ENCODE data around the gene ZNF175. TPM values are rescaled to one million over a fixed set of nuclear protein-coding genes. Genes with fewer than 3 reads are reported as not detected.

ZNF175 gene
- total and polyA plus RNA-seq, 10 of the 15 experiments (the other 5 are each of a cell fraction or from before 2014, with no cell fraction given), result 1.5 to 12.0 (median 4.1) TPM

DNA sequence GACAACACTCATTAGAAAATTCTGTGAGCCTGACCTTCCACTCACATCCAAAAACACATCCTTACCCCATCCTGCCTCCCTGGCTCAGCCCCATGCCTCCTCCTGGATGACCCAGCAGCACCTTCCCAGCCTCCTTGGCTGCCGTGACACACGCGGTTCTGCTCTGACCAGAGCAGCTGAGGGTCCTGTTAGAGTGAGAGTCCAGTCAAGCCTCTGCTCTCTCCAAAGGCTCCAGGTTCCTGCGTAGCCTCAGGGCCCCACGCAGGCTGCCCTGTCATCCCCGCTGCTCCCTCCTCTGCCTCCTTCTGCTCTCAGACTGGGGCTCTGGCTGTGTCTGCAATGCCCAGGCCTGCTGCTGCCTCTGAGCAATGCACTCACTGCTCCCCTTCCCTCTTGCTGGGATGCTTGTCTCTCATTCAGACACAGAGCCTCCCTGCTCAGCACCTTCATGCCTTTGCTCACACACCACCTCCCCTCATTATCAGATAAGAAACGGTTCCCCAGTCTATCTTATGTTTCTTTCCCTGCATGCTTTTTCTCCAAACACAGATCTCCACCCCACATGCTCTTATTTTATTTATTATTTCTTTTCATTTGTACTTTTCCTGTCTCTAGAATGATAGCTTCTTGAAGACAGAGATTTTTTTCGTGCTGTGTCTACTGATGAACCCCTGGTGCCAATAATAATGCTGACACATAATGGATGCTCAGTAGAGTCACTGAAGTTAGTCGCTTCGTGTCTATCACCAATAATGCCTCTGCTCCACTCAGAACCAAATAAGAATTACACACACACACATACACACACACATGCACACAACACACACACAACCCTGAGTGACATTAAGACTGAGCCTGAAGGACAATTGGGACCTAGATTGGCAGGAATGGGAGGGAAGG is 29.4 kb upstream of the ZNF175 start:
- in situ Hi-C loops (cut with MboI), result no loop called here
- ChIA-PET CTCF (interaction anchor here (1.7 kb wide), 1 partner anchor 115 kb away, joined by 3 read pairs; no protein-coding TSS in a partner anchor), SMC1A (ENCODE audit: uncharacterized antibody, unreplicated experiment) (interaction anchor here (1.1 kb wide), 1 partner anchor 115 kb away, joined by 4 read pairs; no protein-coding TSS in a partner anchor), POLR2A (no interaction called here), RAD21 (ENCODE audit: unreplicated experiment) (no interaction called here)
- FAIRE-seq (no peak), DNase-seq (ENCODE audit: low read depth, low spot score) (no peak), ATAC-seq (no peak)
- Histone ChIP-seq H3K9me3 (replicated peaks; ENCODE audit: control insufficient read depth, insufficient read depth, low read length) (no peaks in the 10 kb centered on the region), H3K9ac (ENCODE audit: control insufficient read depth, insufficient read depth, low read length) (no peak overlapping the region), H3K4me3 (no peak overlapping the region), H3K79me2 (ENCODE audit: control insufficient read depth, insufficient read depth, low read length) (no peaks in the 10 kb centered on the region), H3K27me3 (replicated peaks in 1 of 2; ENCODE audit: control insufficient read depth in 2 of 2, insufficient read depth in 2 of 2, low read length in 1 of 2) (no peaks in the 10 kb centered on the region), H4K20me1 (ENCODE audit: control insufficient read depth, insufficient read depth) (no peaks in the 10 kb centered on the region), H3K4me1 (ENCODE audit: control insufficient read depth, insufficient read depth, low read length) (peaks cover 9% of the 10 kb centered on the region), H3K36me3 (ENCODE audit: control insufficient read depth in 2 of 2, insufficient read depth in 2 of 2, low read length in 1 of 2) (no peaks in the 10 kb centered on the region), H3K4me2 (ENCODE audit: control insufficient read depth, insufficient read depth) (no peak overlapping the region), H2AFZ (ENCODE audit: control insufficient read depth, low read depth, low read length) (no peak overlapping the region), H3K27ac (ENCODE audit: control insufficient read depth, insufficient read depth) (no peak overlapping the region)
- no TSS peak for BruUV-seq (replicated peaks)
- TF ChIP-seq NFIC (IDR thresholded peaks at IDR 0.05; ENCODE audit: low read depth, low read length) (no peak), SMAD1 (IDR thresholded peaks at IDR 0.05; ENCODE audit: low read depth, partially characterized antibody) (no peak), ZZZ3 (IDR thresholded peaks at IDR 0.05; ENCODE audit: control insufficient read depth, insufficient read length, low read depth) (no peak), HDAC6 (IDR thresholded peaks at IDR 0.05; ENCODE audit: unreplicated experiment) (no peak), POLR2A (IDR thresholded peaks at IDR 0.05; ENCODE audit: low read depth, low read length) (no peak), NFYA (IDR thresholded peaks at IDR 0.05; ENCODE audit: borderline replicate concordance, low read depth, low read length) (no peak), SIX5 (IDR thresholded peaks at IDR 0.05; ENCODE audit: low read depth, low read length, severe bottlenecking) (no peak), IKZF1 (conservative IDR thresholded peaks at IDR 0.05) (no peak)
- TF ChIP-seq, protein P1, sequence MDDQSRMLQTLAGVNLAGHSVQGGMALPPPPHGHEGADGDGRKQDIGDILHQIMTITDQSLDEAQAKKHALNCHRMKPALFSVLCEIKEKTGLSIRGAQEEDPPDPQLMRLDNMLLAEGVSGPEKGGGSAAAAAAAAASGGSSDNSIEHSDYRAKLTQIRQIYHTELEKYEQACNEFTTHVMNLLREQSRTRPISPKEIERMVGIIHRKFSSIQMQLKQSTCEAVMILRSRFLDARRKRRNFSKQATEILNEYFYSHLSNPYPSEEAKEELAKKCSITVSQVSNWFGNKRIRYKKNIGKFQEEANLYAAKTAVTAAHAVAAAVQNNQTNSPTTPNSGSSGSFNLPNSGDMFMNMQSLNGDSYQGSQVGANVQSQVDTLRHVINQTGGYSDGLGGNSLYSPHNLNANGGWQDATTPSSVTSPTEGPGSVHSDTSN (IDR thresholded peaks at IDR 0.05; ENCODE audit: insufficient replicate concordance, low read depth, low read length), result no peak
- TF ChIP-seq, protein P2, sequence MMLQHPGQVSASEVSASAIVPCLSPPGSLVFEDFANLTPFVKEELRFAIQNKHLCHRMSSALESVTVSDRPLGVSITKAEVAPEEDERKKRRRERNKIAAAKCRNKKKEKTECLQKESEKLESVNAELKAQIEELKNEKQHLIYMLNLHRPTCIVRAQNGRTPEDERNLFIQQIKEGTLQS (IDR thresholded peaks at IDR 0.05; ENCODE audit: borderline replicate concordance, extremely low read depth, low read depth, low read length), result no peak
- intact Hi-C loops (cut with micrococcal nuclease; ENCODE audit: unreplicated experiment), result no loop called here
- 40% methylated on average over 10 of the region's 10 CpGs for WGBS (ENCODE audit: insufficient coverage, insufficient replicate concordance, low lambda C conversion rate, missing lambda C conversion rate)
